Brain microvascular endothelial cell (primary cell): Measurements from ENCODE around the gene SCN10A.
A peak's percentile ranks its signal among the peaks of the same experiment; 100 is the strongest.

Experiments used
- DNase-seq: peaks from one replicate; pipeline ENCODE4 v3.0.0-alpha.2; 2020
- H3K27ac ChIP-seq: fragments of 250-450 bp; sonication (Bioruptor Pico); 2 replicates; pipeline ENCODE4 v1.5.1; 2020; ENCODE audit warnings: mild to moderate bottlenecking, moderate library complexity
- H3K27me3 ChIP-seq: fragments of 250-450 bp; sonication (Bioruptor Pico); replicated peaks from 2 replicates; pipeline ENCODE4 v1.5.1; 2020; ENCODE audit warnings: mild to moderate bottlenecking
- H3K36me3 ChIP-seq: fragments of 250-450 bp; sonication (Bioruptor Pico); replicated peaks from 2 replicates; pipeline ENCODE4 v1.5.1; 2020; ENCODE audit warnings: mild to moderate bottlenecking
- H3K4me3 ChIP-seq: 2 replicates; pipeline ENCODE4 v1.5.1; 2011; ENCODE audit warnings: low read depth, mild to moderate bottlenecking, control low read depth, low read length, moderate library complexity
- CTCF ChIP-seq: IDR thresholded peaks from 2 replicates; pipeline ENCODE4 v1.5.1; 2011; ENCODE audit warnings: low read depth, mild to moderate bottlenecking, moderate library complexity, low read length, control low read depth, inconsistent platforms; ENCODE audit errors: missing control alignments
- in situ Hi-C: cut with HindIII; loops from 2 replicates; pipeline ENCODE4 v1.10.0; 2017; ENCODE audit warnings: low sequenced_read_pairs, low pct_ligation_motif_present

Gene SCN10A

GRCh38 chr3:38837358-38837757, 21.3 kb upstream of the SCN10A start:
- Histone ChIP-seq H3K27ac (no peak overlapping the region), H3K36me3 (no peaks in the 10 kb centered on the region), H3K4me3 (no peak overlapping the region), H3K27me3 (no peaks in the 10 kb centered on the region)
- in situ Hi-C loops = loop anchor here (25.0 kb wide), 1 partner anchor 325 kb away; no protein-coding TSS in a partner anchor
- no peak for DNase-seq
- no peak for TF ChIP-seq CTCF

GRCh38 chr3:38836561-38836960, 20.5 kb upstream of the SCN10A start:
- in situ Hi-C loops = loop anchor here (25.0 kb wide), 1 partner anchor 324 kb away; no protein-coding TSS in a partner anchor

GRCh38 chr3:38835939-38836338, 19.9 kb upstream of the SCN10A start:
- DNase-seq = no peak
- H3K36me3 ChIP-seq = no peaks in the 10 kb centered on the region
- no peak overlapping the region for H3K4me3 ChIP-seq
- in situ Hi-C loops = loop anchor here (25.0 kb wide), 1 partner anchor 324 kb away; no protein-coding TSS in a partner anchor
- TF ChIP-seq CTCF = no peak
- H3K27me3 ChIP-seq = no peaks in the 10 kb centered on the region
- H3K27ac ChIP-seq = no peak overlapping the region

More at GRCh38 chr3:38836561-38836960, 20.5 kb upstream of the SCN10A start:
- DNase-seq = no peak
- no peak for TF ChIP-seq CTCF
- no peak overlapping the region for H3K27ac ChIP-seq
- H3K36me3 ChIP-seq = no peaks in the 10 kb centered on the region
- H3K4me3 ChIP-seq = no peak overlapping the region
- H3K27me3 ChIP-seq = no peaks in the 10 kb centered on the region

GRCh38 chr3:38834717-38835116, 18.7 kb upstream of the SCN10A start:
- H3K36me3 ChIP-seq = no peaks in the 10 kb centered on the region
- TF ChIP-seq CTCF = no peak
- no peaks in the 10 kb centered on the region for H3K27me3 ChIP-seq
- in situ Hi-C loops = loop anchor here (25.0 kb wide), 1 partner anchor 322 kb away; no protein-coding TSS in a partner anchor
- H3K27ac ChIP-seq = peak overlapping the region; percentile 78
- H3K4me3 ChIP-seq = no peak overlapping the region
- DNase-seq = no peak

- Histone ChIP-seq H3K27me3 (no peaks in the 10 kb centered on the region), H3K36me3 (no peaks in the 10 kb centered on the region), H3K4me3 (no peak overlapping the region), H3K27ac (peak overlapping the region; percentile 78)
- TF ChIP-seq CTCF = no peak
- in situ Hi-C loops = loop anchor here (25.0 kb wide), 1 partner anchor 322 kb away; no protein-coding TSS in a partner anchor
- DNase-seq = peak; percentile 89
Observed at GRCh38 chr3:38834110-38834509, 18.1 kb upstream of the SCN10A start.

GRCh38 chr3:38829404-38829803, 13.4 kb upstream of the SCN10A start:
- no peak for TF ChIP-seq CTCF
- Histone ChIP-seq H3K36me3 (no peaks in the 10 kb centered on the region), H3K4me3 (no peak overlapping the region), H3K27ac (peak overlapping the region; percentile 78), H3K27me3 (no peaks in the 10 kb centered on the region)
- DNase-seq = peak; percentile 88
- in situ Hi-C loops = loop anchor here (25.0 kb wide), 1 partner anchor 317 kb away; no protein-coding TSS in a partner anchor
